T-helper 2 cell (primary cell): ENCODE measurements around the gene PDCD10.

Source experiments
- DNase-seq, 5 experiments: peaks; one replicate each; pipeline versions ENCODE4 v3.0.0 to v3.0.0-alpha.2; 2012 to 2022
- total RNA-seq, 2 donors: gene quantifications; one replicate each; lab custom pipeline; 2026; lab: John Stamatoyannopoulos, UW

PDCD10 gene
- 35.5 to 49.2 reads per million in 2 donors for total RNA-seq

GRCh38 chr3:167734498-167735232 is at the start of gene PDCD10:
PDCD10 (minus strand) TSS chr3:167734892; CDS start chr3:167720157, 14,735 bp downstream.
- DNase-seq, result peak; percentile 88 to 100 (median 96)

- no peak for DNase-seq
These were observed 49.1 kb upstream of the PDCD10 start for GRCh38 chr3:167783781-167784180.

- no peak for DNase-seq
These were observed 45.7 kb upstream of the PDCD10 start for GRCh38 chr3:167780214-167780883.

- DNase-seq, result no peak
These were observed 42.7 kb upstream of the PDCD10 start for GRCh38 chr3:167777356-167777755.

GRCh38 chr3:167776066-167776685 is 41.5 kb upstream of the PDCD10 start:
- no peak for DNase-seq

- no peak for DNase-seq
These were observed 38.9 kb upstream of the PDCD10 start for GRCh38 chr3:167773584-167773983.

GRCh38 chr3:167772992-167773391 is 38.3 kb upstream of the PDCD10 start:
- no peak for DNase-seq

GRCh38 chr3:167762296-167762695 is 27.6 kb upstream of the PDCD10 start:
- DNase-seq, result no peak

GRCh38 chr3:167761302-167761701 is 26.6 kb upstream of the PDCD10 start:
- no peak for DNase-seq

- DNase-seq, result no peak
These were observed 19.4 kb upstream of the PDCD10 start for GRCh38 chr3:167754049-167754448.

- peak in 1 of 5 experiments; percentile 13 for DNase-seq
These were observed 15.7 kb upstream of the PDCD10 start for GRCh38 chr3:167750272-167750971.

- no peak for DNase-seq
These were observed 15.0 kb upstream of the PDCD10 start for GRCh38 chr3:167749728-167750127.

GRCh38 chr3:167749209-167749608 is 14.5 kb upstream of the PDCD10 start:
- DNase-seq, result no peak

GRCh38 chr3:167743799-167744198 is 9.1 kb upstream of the PDCD10 start:
- DNase-seq, result peak in 1 of 5 experiments; percentile 51

GRCh38 chr3:167742338-167742737 is 7.6 kb upstream of the PDCD10 start:
- no peak for DNase-seq

- peak in 2 of 5 experiments; percentile 3 to 46 for DNase-seq
These were observed 6.4 kb upstream of the PDCD10 start for GRCh38 chr3:167740961-167741587.

GRCh38 chr3:167739190-167739810 is 4.6 kb upstream of the PDCD10 start:
- no peak for DNase-seq

- DNase-seq, result no peak
These were observed 3.3 kb upstream of the PDCD10 start for GRCh38 chr3:167738037-167738436.

GRCh38 chr3:167736997-167737396 is 2.3 kb upstream of the PDCD10 start:
- no peak for DNase-seq

GRCh38 chr3:167736264-167736787 is 1.6 kb upstream of the PDCD10 start:
- no peak for DNase-seq

- peak; percentile 44 to 91 (median 69) for DNase-seq
These were observed 794 bp upstream of the PDCD10 start, which contains the start of gene SERPINI1 for GRCh38 chr3:167735233-167736138. SERPINI1 (plus strand) TSS chr3:167735721; CDS start chr3:167789129, 53,408 bp downstream.
